Islet precursor cell (in vitro differentiated cells): ENCODE data around the gene KPNA4.

Experiments
- DNase-seq: peaks from one replicate; pipeline ENCODE4 v3.0.0-alpha.2; 2018

The KPNA4 gene

GRCh38 chr3:160448845-160449635 is 116.3 kb downstream of the KPNA4 start:
- no peak for DNase-seq

GRCh38 chr3:160447544-160447943 is 117.8 kb downstream of the KPNA4 start:
- DNase-seq: no peak

- no peak for DNase-seq
Observed at GRCh38 chr3:160446522-160447056, 118.8 kb downstream of the KPNA4 start.

GRCh38 chr3:160445854-160446253 is 119.5 kb downstream of the KPNA4 start:
- DNase-seq: no peak
